Measurements from ENCODE around the gene SHISA6.

Gene SHISA6

DNA sequence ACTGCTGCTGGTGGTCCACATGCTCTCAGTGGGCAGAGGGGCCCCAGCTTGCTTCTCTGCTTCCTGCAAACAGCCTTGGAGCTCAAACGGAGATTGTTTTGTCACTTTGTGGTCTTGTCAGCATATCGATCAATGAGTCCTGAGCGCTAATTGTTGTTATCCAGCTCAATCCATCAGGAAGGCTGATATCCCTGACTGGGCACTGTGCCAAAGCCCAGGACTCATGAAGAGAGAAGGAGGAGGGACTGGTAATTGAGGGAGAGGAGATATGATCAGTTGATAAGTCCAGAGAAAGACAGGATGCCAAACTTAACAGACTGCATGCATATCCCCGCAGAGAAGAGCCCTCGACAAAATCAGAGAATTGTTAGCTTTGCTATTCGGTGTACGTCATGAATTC is 298.6 kb downstream of the SHISA6 start:
- no peak for DNase-seq (ENCODE audit: low spot score)

DNA sequence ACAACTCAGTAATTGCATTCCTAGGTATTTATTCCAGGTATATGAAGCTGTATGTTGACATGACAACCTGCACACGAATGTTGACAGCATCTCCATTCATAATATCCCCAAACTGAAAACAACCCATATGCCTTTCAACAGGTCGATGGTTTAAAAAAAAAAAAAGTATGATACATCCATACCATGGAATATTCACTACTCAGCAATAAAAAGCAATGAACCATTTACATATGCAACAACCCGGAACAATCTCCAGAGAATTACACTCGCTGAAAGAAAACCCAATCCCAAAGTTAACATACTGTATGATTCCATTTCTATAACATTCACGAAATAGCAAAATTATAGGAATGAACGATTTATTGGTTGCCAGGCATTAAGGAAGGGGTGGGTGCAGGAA is 304.0 kb downstream of the SHISA6 start:
- DNase-seq (ENCODE audit: low spot score), result no peak

DNA sequence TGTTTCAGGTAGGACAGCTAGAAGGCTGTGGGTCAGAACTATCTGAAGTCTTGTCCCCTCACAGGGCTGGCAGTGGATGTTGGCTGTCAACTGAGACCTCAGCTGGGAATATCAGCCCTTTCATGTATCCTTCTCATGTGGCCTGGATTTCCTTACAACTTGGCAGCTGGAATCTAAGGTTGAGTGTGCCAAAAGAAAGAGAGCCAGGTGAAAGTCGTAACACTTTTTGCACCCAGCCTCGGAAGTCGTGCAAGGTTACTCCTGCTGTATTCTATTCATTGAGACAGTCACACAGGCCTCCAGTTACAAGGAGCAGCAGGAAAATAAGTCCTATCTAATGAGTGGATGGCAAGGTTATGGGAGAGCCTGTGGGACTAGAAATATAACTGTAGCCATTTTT is 304.7 kb downstream of the SHISA6 start:
- no peak for DNase-seq (ENCODE audit: low spot score)

DNA sequence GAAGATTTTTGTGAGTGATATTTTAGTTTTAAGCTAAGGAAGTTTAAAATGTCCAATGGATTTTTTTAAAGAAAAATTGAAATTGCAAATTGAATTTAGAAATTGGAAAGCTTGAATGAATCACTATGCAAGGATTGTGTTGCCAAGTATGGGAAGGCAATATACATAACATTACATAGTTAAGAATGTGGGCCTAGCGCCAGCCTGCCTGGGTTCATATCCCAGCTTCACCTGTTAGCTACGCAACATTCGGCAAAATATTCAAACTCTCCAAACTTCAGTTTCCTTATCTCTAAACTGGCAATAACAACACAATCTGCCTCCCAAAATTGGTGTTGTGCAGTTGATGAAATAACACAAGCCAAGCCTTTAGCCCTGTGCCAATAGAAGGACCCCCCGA is 306.8 kb downstream of the SHISA6 start:
- no peak for DNase-seq (ENCODE audit: low spot score)

DNA sequence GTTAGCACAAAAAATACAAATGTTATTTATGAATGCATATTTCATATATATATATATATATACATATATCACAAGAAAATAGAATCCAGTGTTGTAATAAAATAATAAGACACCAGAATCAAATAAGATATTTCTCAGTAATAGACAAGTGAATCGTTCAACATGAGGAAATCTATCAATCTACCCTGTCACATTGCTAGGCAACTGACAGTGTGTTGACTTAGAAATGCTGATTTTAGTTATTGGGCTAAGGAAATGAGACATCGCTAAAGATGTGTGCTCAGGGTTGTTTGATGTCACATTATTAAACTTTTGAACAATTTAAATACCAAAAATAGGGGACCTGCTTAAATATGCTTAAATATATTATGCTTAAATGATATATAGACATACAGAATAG is 307.4 kb downstream of the SHISA6 start:
- no peak for DNase-seq (ENCODE audit: low spot score)

DNA sequence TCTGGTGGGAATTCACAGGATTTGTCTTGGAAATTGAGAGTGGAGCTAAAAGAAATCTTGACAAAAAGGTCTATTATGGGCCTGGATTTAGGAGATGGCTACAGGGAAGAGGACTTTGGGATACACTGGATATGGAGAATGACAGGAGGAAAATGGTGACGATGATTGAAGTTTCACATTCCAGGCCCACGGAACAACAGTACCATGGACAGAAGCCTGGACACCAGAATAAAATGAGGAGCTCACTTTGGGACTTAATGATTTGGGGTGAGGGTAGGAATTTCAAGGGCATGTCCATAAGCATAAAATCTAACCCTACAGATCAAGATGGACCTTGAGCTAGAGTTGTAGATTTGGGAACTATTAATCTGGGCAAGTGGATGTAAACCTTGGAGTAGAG is 309.4 kb downstream of the SHISA6 start:
- no peak for DNase-seq (ENCODE audit: low spot score)

DNA sequence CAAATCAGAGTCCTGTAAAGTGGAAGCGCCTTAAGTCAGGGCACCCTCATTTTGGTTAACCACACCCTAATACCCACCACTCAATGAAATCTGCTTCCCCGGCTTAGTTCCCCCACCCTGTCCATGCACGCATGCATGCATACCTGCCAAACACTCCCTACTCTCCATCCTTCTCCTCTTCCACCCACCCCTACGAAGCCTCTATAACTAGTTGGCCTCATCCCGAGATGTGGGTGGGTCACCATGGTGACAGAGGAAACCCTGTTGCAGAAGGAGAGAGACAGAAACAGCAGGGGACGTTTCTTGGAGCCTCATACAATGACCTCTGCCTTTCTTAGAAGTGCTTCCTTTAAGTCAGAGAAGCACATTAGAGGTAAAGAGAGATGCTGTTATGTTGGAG is 310.4 kb downstream of the SHISA6 start:
- DNase-seq (ENCODE audit: low spot score), result no peak

DNA sequence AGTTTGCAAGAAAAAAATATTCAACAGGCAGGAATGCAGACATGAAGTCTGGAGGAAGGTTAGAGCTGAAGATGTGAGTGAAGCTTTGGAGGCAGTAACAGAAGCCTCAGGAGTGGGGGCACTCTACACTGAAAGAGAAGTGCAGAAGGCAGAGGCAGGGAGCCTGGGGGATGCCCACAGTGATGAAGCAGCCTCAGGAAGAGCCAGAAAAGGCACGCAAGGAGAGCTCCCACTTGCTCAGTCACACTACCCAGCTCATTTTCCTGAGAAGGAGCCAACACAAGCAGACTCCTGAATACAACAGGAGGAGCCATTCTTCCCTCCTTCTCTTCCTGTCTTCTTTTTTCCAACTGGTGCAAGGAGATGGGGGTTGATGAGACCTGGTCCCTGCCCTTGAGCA is 312.1 kb downstream of the SHISA6 start:
- no peak for DNase-seq (ENCODE audit: low spot score)

DNA sequence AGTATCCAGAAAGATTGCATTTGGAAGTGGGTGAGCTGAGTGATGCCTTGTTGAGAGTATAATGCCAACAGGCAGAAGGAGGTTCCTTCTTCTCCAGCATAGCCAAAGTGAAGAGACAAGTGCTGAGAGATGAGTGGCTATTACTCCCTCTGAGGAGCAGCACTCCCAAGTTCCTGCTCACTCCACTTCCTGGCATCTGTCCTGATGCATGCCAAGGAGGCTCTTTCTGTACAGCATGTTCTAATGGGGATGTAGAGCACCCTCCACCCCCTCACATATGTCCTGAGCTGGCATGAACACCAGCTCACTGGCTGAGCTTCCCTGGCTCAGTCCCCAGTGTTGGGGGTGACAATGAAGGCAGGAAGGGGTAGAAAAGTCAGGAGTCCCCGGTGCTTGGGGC is 313.0 kb downstream of the SHISA6 start:
- no peak for DNase-seq (ENCODE audit: low spot score)

DNA sequence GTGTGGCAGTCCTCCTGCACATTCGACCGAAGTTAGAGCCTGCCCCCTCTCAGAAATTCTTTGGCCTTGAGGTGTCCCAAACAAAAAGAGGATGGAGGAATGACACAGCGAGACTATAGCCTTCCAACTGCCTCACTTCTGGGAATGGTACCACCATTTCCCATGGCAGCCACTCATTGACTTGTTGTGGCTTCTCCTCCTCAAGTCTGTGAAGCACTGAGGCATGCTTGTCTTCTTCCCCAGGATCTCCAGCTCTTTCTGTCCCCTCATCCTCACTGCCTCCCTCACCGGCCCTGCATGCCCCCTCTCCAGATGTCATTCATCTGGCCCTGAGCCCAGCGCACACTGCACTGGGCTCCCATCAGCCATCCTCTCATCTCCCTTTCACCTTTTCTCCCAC is 313.5 kb downstream of the SHISA6 start:
- no peak for DNase-seq (ENCODE audit: low spot score)

DNA sequence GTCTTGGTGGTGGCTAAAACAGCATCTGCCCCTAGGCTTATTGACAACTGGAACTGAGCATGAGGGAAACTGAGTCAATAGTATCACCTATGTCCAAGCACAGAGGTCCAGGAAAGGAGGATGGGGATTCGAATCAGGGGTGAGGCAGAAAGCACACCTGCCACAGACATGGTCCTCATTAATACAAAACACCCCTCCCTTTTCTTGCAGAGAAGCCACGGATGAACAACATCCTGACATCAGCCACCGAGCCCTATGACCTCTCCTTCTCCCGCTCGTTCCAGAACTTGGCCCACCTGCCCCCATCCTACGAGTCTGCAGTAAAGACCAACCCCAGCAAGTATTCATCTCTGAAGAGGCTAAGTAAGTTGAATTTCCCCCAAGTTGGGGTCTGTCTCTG is 314.5 kb downstream of the SHISA6 start:
- DNase-seq (ENCODE audit: low spot score), result no peak

DNA sequence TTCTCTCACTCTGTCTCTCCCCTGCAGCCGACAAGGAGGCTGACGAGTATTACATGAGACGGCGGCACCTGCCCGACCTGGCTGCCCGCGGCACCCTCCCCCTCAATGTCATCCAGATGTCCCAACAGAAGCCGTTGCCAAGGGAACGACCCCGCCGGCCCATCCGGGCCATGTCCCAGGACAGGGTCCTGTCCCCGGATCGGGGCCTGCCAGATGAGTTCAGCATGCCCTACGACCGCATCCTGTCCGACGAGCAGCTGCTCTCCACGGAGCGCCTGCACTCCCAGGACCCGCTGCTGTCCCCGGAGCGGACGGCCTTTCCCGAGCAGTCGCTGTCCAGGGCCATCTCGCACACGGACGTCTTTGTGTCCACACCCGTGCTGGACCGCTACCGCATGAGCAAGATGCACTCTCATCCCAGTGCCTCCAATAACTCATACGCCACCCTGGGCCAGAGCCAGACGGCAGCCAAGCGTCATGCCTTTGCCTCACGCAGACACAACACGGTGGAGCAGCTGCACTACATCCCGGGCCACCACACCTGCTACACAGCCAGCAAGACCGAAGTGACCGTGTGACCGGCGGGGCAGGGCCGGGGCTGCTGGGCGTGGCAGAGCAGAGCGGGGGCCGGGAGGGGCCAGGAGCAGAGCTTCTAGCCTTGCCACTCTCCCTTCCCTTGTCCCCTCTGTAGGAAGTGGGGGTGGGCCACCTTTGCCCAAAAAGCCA is 316.9 kb downstream of the SHISA6 start:
- no peak for DNase-seq (ENCODE audit: low spot score)

DNA sequence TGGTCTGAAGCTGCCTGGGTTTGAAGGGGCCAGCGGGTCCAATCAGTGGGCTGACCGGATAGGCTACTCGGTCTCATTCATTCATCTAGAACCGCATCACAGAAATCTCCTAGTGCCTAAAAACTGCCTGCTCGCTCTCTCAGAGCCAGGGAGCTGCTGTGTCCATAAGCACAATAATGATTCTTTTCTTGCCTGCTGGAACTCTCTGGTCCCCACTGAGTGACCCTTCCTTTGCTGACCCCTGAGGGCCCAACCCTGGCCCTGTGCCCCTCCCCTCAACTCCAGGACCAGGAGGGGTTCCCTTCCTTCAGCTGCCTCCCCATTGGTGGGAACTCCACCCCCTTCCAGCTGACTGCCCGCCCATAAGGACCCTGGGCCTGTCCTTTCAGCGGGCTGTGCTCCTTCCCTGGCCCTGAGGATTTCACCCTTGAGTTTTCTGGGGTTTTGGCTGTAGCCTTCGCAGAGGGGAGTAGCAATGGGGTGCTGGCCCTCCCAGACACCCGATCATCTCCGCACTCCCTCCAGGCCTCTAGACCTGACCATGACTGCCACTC is 317.7 kb downstream of the SHISA6 start:
- no peak for DNase-seq (ENCODE audit: low spot score)

DNA sequence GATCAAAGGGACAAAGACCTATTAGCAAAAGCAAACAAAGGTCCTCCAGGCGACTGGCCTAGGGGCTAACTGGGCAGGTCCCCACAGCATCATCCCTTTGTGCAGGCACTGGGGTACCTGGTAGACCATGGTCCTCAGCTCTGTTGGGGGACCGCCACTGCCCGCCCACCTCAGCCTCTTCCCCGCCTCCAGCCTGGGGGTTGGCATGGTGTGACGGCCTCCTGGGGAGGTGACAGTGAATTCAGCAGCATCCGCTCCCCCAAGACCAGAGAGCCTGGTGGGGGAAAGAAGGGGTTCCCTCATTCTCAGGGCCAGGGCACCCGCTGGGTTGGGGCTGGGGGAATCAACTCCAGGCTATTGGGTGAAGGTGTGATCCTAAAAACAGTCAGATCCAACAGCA is 318.6 kb downstream of the SHISA6 start:
- DNase-seq (ENCODE audit: low spot score), result no peak

DNA sequence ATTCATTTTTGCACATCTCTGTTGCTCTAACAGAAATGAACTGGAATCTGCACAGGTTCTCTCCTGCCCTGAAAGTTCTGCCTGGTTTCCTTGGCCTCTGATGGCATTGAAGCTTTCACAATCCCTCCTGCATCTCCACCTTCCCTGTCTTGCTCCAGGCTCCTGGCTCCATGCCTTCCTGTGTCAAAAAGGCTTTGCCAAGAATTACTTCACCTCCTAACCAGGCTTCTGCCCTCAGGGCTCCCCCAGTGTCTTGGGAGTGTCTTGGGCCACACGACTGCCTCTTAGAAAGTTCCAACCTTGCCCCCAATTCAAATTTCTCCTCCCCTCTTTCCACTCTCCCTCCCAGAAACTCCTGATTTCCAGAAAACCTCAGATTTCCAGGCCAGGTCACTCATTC is 320.3 kb downstream of the SHISA6 start:
- DNase-seq (ENCODE audit: low spot score), result no peak

DNA sequence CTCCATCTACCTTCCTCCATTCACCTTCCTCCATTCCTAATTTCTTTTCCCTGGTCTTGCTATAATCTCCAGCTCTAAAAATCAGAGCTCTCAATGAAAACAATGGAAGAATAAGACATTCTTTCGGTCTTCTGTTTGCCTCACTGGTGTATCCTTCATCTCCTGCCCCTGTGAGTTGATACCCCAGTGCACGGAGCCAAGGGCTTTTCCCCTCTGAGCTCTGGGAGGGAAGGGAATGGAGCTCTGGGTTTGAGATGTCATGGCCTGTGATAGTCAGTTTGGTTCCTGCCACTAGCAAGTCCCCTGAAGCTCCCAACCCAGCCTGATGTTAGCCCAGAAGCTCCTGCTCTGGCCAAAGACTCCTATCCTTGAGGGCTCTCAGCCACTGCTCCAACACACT is 320.7 kb downstream of the SHISA6 start:
- DNase-seq (ENCODE audit: low spot score), result no peak

DNA sequence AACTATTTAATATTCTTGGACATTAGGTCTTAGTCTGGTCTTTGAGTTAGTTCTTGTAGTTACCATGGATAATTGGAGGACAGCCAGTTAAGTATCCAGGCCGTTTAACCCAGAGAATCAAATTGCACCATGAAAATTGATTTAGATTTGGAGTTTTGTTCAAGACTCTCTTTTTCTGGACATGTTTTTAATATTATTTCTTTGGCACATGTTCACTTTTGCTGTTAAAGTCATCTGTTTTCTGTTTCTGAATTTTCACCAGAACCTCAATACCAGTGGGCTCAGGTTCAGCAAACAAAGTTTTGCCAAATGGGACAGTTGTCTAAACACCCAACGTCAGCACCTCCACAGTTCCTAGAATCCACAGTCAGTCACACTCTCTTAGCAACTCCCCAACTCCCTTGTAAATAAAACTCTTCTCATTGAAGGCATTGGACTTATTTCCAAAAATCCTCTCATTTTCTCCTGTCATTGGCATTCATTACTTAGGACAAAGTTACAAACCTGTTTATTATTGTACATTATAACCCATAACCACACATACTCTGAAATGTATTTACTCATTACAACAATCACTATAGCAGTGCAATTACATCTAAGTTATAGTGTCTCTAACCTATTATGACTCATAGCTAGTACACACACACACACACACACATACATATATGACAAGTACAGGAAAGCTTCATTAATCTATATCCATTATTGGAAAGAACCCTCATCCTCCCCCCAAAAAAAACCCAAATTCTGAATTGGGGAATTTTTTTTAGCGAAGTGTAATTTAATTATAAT is 323.8 kb downstream of the SHISA6 start:
- peak; percentile 43 for DNase-seq (ENCODE audit: low spot score)

DNA sequence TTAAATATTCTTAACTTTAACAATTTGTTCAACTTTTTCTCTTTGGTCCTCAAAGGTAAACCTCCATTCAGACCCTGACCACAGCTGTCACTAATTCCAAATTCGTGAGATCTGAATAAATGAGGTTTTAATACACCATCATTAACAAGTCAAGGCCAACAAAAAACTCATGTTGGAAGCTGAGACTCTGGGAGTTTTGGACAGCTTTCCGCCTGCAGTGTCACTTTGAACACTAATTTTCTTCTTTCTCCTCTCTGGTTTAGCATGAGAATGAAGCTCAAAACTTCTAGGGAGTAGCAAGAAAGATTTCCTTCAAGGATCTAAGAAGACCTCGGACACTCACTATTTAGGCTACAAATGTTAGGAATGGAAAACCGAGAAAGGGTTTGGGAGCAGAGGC is 324.6 kb downstream of the SHISA6 start:
- no peak for DNase-seq (ENCODE audit: low spot score)

DNA sequence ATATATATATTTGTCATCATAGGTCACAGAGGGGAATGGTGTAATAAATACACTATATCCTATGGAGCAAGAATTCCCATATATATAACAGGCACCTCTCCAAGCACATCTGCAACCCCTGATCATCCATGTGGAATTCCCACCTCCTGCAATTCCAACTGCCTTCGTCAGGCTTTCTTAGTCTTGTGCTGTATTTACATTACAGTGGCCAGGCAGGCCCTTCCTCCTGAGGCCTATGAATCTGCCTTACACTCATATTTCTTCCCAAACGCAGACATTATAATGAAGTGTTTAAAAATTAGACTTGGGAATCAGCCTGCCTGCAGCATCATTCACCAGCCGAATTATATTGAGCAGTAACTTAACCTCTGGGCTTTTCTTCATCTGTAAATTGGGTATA is 338.0 kb downstream of the SHISA6 start:
- DNase-seq (ENCODE audit: low spot score), result no peak

DNA sequence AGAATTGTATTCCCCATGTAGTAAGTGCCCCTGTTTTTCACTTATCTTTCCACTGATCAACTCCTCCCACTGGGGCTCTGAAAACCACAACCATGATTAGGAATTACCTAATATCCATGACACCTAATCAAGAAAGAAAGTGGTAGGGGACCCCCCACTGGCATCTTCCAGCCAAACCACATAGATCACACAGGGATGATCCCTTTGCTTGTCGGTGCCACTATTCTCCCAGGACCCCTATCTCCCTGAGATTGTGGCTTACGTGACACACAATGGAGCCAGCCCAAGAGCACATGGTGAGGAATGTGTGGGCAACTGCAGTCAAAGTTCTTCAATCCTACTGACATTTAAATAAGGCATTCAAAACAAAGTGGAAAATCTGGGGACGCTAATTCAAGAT is 339.7 kb downstream of the SHISA6 start:
- DNase-seq (ENCODE audit: low spot score), result no peak

DNA sequence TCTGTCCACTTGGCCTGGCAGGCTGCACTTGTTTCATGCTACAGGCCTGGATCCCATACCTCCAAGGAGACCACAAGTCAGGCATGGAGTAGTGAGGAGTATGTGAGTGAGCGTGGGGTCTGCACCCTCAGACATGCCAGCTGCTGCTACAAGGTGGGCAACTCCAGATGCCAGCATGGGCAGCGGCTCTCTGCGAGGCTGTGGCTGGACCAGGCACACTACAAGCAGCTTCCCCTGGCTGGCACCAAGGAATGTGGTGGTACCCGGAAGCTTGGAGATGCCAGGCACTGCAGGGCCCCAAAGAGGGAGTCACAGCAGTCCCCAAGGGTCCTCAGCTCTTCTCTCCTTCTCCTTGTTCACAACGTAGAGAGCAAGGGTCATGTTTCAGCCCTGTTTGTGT is 341.2 kb downstream of the SHISA6 start:
- no peak for DNase-seq (ENCODE audit: low spot score)

DNA sequence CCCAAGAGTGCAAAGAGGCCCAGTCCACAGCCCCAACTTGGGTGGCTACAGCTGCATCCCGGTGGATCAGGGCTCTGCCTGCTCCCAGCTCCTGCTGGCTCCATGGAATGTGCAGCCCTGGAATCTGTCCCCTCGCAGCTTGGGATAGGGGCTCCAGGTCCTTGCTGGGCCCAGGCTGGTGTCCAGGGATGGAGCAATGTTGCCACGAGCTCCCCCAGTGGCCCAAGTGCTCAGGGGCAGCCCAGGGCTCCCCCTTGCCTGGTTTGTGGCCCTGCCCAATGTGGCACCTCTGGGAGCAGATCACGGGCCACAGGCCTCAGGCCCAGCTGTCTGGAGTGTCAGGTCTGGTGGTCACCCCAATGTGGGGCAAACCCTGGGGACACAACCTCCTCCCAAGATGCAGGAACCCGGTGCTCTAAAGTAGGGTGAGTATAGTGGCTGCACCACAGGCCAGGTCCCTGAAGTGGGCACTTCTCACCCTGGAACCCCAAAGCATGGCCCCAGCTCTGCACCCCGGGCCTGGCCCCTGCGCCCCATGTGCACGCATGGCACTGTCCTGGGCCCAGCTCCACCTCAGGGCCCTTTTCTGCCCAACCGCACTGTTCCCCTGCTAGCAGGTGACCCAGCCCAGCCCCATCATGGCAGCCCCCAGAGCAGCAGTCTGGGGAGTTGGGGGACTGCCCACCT is 342.4 kb downstream of the SHISA6 start:
- no peak for DNase-seq (ENCODE audit: low spot score)

DNA sequence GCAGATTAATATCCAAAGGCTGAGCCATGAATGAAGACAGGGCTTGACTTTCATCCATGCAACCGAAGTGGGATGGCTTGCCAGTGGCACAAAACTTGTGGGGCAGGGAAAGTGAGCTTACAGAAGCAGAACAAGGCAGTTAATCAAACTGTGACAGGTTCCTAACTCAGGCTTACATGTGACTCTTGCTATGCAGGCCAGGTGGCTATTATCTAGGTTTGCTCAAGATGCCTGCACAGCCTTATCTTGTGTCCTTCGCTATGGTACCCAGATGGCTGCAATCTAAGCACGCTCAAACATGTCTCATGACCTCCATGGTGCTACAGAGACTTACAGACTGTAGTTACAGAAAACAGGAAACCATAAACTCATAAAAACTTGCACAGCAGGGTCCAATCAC is 348.7 kb downstream of the SHISA6 start:
- DNase-seq (ENCODE audit: low spot score), result no peak
